OCI-LY1 (cell line): ENCODE data around the gene ZNF552.

Experiments
- EZH2 ChIP-seq: fragments of 200-600 bp; sonication (generic), shearing (Covaris generic); IDR thresholded peaks from 2 replicates; pipeline ENCODE4 v1.8.0; 2017; ENCODE audit warnings: borderline replicate concordance, mixed run types, mild to moderate bottlenecking, antibody characterized with exemption, low read length, moderate library complexity, mixed read lengths
- TF ChIP-seq, protein P1 (sequence below): fragments of 200-600 bp; sonication (generic), shearing (Covaris generic); IDR thresholded peaks from 2 replicates; pipeline ENCODE4 v1.5.1; 2017; ENCODE audit warnings: mild to moderate bottlenecking, antibody characterized with exemption, low read length, moderate library complexity, mixed read lengths

DNA sequence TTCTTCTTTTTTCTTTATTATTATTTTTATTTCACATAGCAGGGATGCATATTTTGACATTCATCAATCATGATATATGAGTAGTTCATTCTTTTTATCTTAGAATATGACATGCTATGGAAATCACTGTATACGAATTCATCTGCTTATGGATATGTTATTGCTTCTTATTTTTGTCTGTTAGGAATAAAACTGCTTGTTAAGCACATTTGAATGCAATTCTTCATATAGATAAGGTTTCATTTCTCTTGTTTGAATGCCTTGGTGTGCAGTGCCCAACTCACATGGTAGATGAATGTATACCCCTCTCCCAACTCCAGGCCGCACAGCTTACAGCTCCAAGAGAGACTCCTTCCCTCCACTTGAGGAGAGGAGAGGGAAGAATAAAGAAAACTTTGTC is 56.8 kb downstream of the ZNF552 start:
- no peak for TF ChIP-seq EZH2
- TF ChIP-seq, protein P1, sequence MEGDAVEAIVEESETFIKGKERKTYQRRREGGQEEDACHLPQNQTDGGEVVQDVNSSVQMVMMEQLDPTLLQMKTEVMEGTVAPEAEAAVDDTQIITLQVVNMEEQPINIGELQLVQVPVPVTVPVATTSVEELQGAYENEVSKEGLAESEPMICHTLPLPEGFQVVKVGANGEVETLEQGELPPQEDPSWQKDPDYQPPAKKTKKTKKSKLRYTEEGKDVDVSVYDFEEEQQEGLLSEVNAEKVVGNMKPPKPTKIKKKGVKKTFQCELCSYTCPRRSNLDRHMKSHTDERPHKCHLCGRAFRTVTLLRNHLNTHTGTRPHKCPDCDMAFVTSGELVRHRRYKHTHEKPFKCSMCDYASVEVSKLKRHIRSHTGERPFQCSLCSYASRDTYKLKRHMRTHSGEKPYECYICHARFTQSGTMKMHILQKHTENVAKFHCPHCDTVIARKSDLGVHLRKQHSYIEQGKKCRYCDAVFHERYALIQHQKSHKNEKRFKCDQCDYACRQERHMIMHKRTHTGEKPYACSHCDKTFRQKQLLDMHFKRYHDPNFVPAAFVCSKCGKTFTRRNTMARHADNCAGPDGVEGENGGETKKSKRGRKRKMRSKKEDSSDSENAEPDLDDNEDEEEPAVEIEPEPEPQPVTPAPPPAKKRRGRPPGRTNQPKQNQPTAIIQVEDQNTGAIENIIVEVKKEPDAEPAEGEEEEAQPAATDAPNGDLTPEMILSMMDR, result no peak
